Esophagus squamous epithelium (tissue), 5 donors: ENCODE measurements around the gene ECI1. TPM values are rescaled to one million over a fixed set of nuclear protein-coding genes. Genes with fewer than 3 reads are reported as not detected.

Source experiments
- DNase-seq: peaks from one replicate; lab custom pipeline; 2025; lab: John Stamatoyannopoulos, UW
- H3K27ac ChIP-seq, 4 donors: fragments of 200-600 bp; sonication (generic); one replicate each; pipeline ENCODE4 v1.5.1; 2016 to 2019; ENCODE audit warnings: mild to moderate bottlenecking in 1 of 4
- H3K27me3 ChIP-seq, 4 donors: fragments of 200-600 bp; sonication (generic); 1 replicate in 3 of 4; 2 replicates in 1 of 4; pipeline versions ENCODE4 v1.5.1 to v1.6.0; 2017 to 2021; ENCODE audit warnings: antibody characterized with exemption in 1 of 4
- H3K36me3 ChIP-seq, 3 donors: fragments of 200-600 bp; sonication (generic); one replicate each; pipeline ENCODE4 v1.5.1; 2016 to 2019
- H3K4me1 ChIP-seq, 3 donors: fragments of 200-600 bp; sonication (generic); one replicate each; pipeline ENCODE4 v1.5.1; 2017 to 2019
- H3K4me3 ChIP-seq, 4 donors: fragments of 200-600 bp; sonication (generic); 1 replicate in 3 of 4; 2 replicates in 1 of 4; pipeline ENCODE4 v1.5.1; 2016 to 2019; ENCODE audit warnings: mild to moderate bottlenecking in 2 of 4, moderate library complexity in 1 of 4
- H3K9me3 ChIP-seq, 3 donors: fragments of 200-600 bp; sonication (generic); one replicate each; pipeline ENCODE4 v1.5.1; 2016 to 2019
- POLR2A ChIP-seq, 4 donors: fragments of 450-650 bp; IDR thresholded peaks; one replicate each; pipeline ENCODE4 v1.6.1; 2017; ENCODE audit warnings: antibody characterized with exemption in 4 of 4, mild to moderate bottlenecking in 4 of 4, moderate library complexity in 3 of 4
- WGBS, 2 donors: methylation state at CpG; one replicate each; pipeline ENCODE4 v1.1.5; 2018; 5-methylcytosine and 5-hydroxymethylcytosine counted together
- intact Hi-C: fragments of 100-400 bp; cut with DNase I; formaldehyde crosslinking; loops from one replicate; pipeline ENCODE4 v1.15.0; 2022
- total RNA-seq, 4 donors: library from RNA; depleted of rRNA; stranded (reverse); fragments of >200 nt; gene quantifications; one replicate each; pipeline ENCODE4 v1.1.0, GENCODE V29; 2016
- TF ChIP-seq, protein P1 (sequence below), 6 experiments: fragments of 450-650 bp in 4 of 6; fragments of 200-600 bp in 2 of 6; sonication (generic) in 2 of 6; IDR thresholded peaks; one replicate each; pipeline ENCODE4 v1.5.1; 2016 to 2019; ENCODE audit warnings: antibody characterized with exemption in 6 of 6, mild to moderate bottlenecking in 4 of 6, moderate library complexity in 4 of 6
- donor health status: DM: yes; HTN: yes; CAD: no.

The ECI1 gene
- total RNA-seq, 4 donors from 2014 or later = 38.6 to 50.7 (median 42.6) TPM

DNA sequence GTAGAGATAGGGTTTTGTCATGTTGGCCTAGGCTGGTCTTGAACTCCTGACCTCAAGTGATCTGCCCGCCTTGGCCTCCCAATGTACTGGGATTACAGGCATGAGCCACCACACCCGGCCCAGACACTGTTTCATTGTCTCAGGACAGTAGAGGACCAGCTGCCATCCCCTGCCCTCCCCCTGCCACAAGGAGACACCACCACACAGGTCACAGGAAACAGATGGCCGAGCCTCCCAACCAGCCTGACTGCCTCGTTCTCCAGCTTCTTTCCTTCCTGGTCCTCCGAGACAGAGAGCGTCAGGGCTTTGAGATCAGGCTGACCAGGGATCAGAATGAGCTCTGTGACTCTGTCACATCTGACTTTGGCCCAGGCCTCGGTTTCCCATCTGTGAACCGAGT lies 37.3 kb upstream of the ECI1 start:
- 82 to 100% methylated on average over 2 of the region's 8 CpGs for WGBS, 2 donors
- intact Hi-C loops = no loop called here
- Histone ChIP-seq H3K27ac (no peak overlapping the region), H3K27me3 (no peaks in the 10 kb centered on the region), H3K4me1 (no peaks in the 10 kb centered on the region), H3K9me3 (no peaks in the 10 kb centered on the region), H3K36me3 (peaks cover 0 to 60% (median 0%) of the 10 kb centered on the region in 3 donors), H3K4me3 (no peak overlapping the region)
- DNase-seq = no peak
- TF ChIP-seq, protein P1, sequence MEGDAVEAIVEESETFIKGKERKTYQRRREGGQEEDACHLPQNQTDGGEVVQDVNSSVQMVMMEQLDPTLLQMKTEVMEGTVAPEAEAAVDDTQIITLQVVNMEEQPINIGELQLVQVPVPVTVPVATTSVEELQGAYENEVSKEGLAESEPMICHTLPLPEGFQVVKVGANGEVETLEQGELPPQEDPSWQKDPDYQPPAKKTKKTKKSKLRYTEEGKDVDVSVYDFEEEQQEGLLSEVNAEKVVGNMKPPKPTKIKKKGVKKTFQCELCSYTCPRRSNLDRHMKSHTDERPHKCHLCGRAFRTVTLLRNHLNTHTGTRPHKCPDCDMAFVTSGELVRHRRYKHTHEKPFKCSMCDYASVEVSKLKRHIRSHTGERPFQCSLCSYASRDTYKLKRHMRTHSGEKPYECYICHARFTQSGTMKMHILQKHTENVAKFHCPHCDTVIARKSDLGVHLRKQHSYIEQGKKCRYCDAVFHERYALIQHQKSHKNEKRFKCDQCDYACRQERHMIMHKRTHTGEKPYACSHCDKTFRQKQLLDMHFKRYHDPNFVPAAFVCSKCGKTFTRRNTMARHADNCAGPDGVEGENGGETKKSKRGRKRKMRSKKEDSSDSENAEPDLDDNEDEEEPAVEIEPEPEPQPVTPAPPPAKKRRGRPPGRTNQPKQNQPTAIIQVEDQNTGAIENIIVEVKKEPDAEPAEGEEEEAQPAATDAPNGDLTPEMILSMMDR (IDR thresholded peaks at IDR 0.05) = no peak
- TF ChIP-seq POLR2A (IDR thresholded peaks at IDR 0.05) = no peak

DNA sequence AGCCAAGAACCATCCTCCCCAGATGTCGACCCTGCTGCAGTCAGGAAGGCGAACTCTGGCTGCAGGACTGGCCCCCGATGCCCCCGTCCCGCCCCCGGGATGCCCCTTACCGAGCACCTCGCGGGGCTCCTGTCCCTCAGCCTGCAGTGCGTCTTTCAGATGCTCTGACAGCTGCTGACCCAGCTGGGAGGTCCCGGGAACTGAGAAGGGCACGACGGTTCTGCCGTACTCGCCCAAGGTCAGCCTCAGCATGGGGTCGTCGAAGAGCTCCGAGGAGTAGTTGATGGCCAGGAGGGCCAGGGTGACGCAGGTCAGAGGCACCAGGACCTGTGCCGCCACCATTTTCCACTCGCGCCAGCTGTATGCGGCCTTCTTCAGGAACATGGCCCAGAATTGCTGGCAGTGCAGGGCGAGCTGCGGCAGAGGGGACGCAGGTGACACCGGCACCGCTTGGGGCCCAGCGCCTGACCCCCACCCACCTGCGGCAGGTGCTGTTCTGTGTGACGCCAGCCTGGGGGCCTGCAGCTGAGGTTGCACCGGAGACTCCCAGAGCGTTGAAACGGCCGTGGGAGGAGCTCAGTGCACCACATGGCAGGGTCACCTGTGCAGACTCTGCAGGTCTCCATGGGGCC lies 36.6 kb upstream of the ECI1 start:
- TF ChIP-seq, protein P1 (IDR thresholded peaks at IDR 0.05) = no peak
- Histone ChIP-seq H3K27ac (no peak overlapping the region), H3K4me3 (no peak overlapping the region), H3K4me1 (no peaks in the 10 kb centered on the region), H3K27me3 (no peaks in the 10 kb centered on the region), H3K36me3 (peaks cover 0 to 60% (median 0%) of the 10 kb centered on the region in 3 donors), H3K9me3 (no peaks in the 10 kb centered on the region)
- WGBS, 2 donors = 81 to 89% methylated on average over 3 to 21 of the region's 35 CpGs
- intact Hi-C loops = no loop called here
- DNase-seq = no peak

DNA sequence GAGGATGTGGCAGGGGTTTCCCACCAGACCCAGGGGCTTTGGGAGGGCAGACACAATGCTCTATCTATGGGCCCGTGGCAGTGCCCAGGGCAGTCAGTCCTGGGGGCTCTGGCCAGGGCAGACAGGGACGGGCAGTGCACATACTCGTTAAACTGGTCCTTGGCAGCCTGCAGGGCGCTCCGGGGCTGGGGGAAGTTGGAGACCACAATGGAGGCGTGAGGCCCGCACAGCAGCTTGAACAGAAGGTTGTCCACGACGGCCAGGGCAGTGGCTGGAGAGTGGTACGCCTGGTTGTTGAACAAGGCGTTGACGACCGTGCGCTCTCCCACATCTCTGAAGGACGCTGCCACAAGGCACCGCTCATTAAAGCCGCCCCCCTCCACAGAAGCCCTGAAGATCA lies 35.2 kb upstream of the ECI1 start:
- intact Hi-C loops = no loop called here
- H3K4me3 ChIP-seq = no peak overlapping the region
- no peak for TF ChIP-seq POLR2A (IDR thresholded peaks at IDR 0.05)
- TF ChIP-seq, protein P1 (IDR thresholded peaks at IDR 0.05) = no peak
- no peak for DNase-seq
- no peaks in the 10 kb centered on the region for H3K9me3 ChIP-seq
- H3K27me3 ChIP-seq = no peaks in the 10 kb centered on the region
- peaks cover 0 to 53% (median 0%) of the 10 kb centered on the region in 3 donors for H3K36me3 ChIP-seq
- no peaks in the 10 kb centered on the region for H3K4me1 ChIP-seq
- no peak overlapping the region for H3K27ac ChIP-seq
- WGBS, 2 donors = 98% methylated on average over 8 of the region's 17 CpGs; no CpG with 5 or more reads in 1 of the 2 donors

DNA sequence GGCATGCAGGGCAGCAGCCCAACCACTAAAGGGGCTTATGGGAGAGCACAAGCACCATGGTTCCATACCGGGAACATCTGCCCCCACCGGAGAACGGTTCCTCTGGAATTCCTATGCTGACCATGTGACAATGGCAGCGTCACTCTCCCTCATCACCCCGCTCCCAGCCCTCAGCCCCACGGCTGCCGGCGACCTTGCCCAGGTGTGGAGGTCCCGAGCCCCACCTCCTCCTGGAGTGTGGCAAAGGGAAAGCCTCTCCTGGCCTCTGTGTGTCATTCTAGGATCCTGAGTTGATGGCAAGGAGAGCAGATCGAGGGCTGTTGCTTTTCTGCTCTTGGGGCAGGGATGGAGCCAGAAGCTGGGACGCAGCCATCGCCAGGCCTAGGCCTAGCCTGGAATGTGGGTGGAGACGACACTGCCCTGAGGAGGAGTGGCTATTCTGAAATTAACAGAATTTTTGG lies 34.4 kb upstream of the ECI1 start:
- no peaks in the 10 kb centered on the region for H3K27me3 ChIP-seq
- no peaks in the 10 kb centered on the region for H3K9me3 ChIP-seq
- DNase-seq = no peak
- WGBS, 2 donors = 80% methylated on average over 9 of the region's 13 CpGs; no CpG with 5 or more reads in 1 of the 2 donors
- intact Hi-C loops = no loop called here
- TF ChIP-seq, protein P1 (IDR thresholded peaks at IDR 0.05) = no peak
- no peak for TF ChIP-seq POLR2A (IDR thresholded peaks at IDR 0.05)
- no peak overlapping the region for H3K4me3 ChIP-seq
- H3K27ac ChIP-seq = no peak overlapping the region
- H3K36me3 ChIP-seq = peaks cover 0 to 51% (median 0%) of the 10 kb centered on the region in 3 donors
- H3K4me1 ChIP-seq = no peaks in the 10 kb centered on the region

GRCh38 chr16:2284797-2285576 lies 33.6 kb upstream of the ECI1 start:
- intact Hi-C loops = no loop called here
- Histone ChIP-seq H3K36me3 (peaks cover 0 to 51% (median 0%) of the 10 kb centered on the region in 3 donors), H3K4me3 (no peak overlapping the region), H3K9me3 (no peaks in the 10 kb centered on the region), H3K4me1 (no peaks in the 10 kb centered on the region), H3K27ac (no peak overlapping the region), H3K27me3 (no peaks in the 10 kb centered on the region)
- TF ChIP-seq, protein P1 (IDR thresholded peaks at IDR 0.05) = no peak
- TF ChIP-seq POLR2A (IDR thresholded peaks at IDR 0.05) = no peak
- WGBS, 2 donors = 79 to 91% methylated on average over 7 to 9 of the region's 35 CpGs
- DNase-seq = no peak
